ENCODE data around the gene GGT6.
"Not testable (repeated sequence)": the region's sequence is repeated elsewhere in the genome, so short reads cannot be mapped to it uniquely, and the experiment has no call there.

Gene GGT6

GRCh38 chr17:4599505-4600281, 39.3 kb upstream of the GGT6 start:
- no peaks in the 10 kb centered on the region for H3K9me3 ChIP-seq (ENCODE audit: control insufficient read depth in 1 of 2, low read length in 2 of 2)
- no peak overlapping the region for H3K4me3 ChIP-seq (ENCODE audit: low read depth in 1 of 2, low read length in 2 of 2)
- no peak overlapping the region for H3K27ac ChIP-seq (ENCODE audit: low read length)
- H3K27me3 ChIP-seq (ENCODE audit: low read depth, low read length): no peaks in the 10 kb centered on the region
- H3K36me3 ChIP-seq (ENCODE audit: control insufficient read depth in 1 of 2, insufficient read depth in 2 of 2, low read length in 2 of 2): no peaks in the 10 kb centered on the region
- H3K4me1 ChIP-seq (ENCODE audit: control insufficient read depth in 1 of 2, insufficient read depth in 2 of 2, low read length in 2 of 2): peaks cover 0 to 16% of the 10 kb centered on the region in 2 donors

GRCh38 chr17:4598776-4599504, 38.6 kb upstream of the GGT6 start:
- H3K27me3 ChIP-seq (ENCODE audit: low read depth, low read length): no peaks in the 10 kb centered on the region
- no peaks in the 10 kb centered on the region for H3K9me3 ChIP-seq (ENCODE audit: control insufficient read depth in 1 of 2, low read length in 2 of 2)
- no peaks in the 10 kb centered on the region for H3K36me3 ChIP-seq (ENCODE audit: control insufficient read depth in 1 of 2, insufficient read depth in 2 of 2, low read length in 2 of 2)
- no peak overlapping the region for H3K4me3 ChIP-seq (ENCODE audit: low read depth in 1 of 2, low read length in 2 of 2)
- no peak overlapping the region for H3K27ac ChIP-seq (ENCODE audit: low read length)
- H3K4me1 ChIP-seq (ENCODE audit: control insufficient read depth in 1 of 2, insufficient read depth in 2 of 2, low read length in 2 of 2): peaks cover 0 to 11% of the 10 kb centered on the region in 2 donors

- peaks cover 0 to 11% of the 10 kb centered on the region in 2 donors for H3K4me1 ChIP-seq (ENCODE audit: control insufficient read depth in 1 of 2, insufficient read depth in 2 of 2, low read length in 2 of 2)
- no peak overlapping the region for H3K4me3 ChIP-seq (ENCODE audit: low read depth in 1 of 2, low read length in 2 of 2)
- no peaks in the 10 kb centered on the region for H3K27me3 ChIP-seq (ENCODE audit: low read depth, low read length)
- H3K9me3 ChIP-seq (ENCODE audit: control insufficient read depth in 1 of 2, low read length in 2 of 2): no peaks in the 10 kb centered on the region
- no peak overlapping the region for H3K27ac ChIP-seq (ENCODE audit: low read length)
- no peaks in the 10 kb centered on the region for H3K36me3 ChIP-seq (ENCODE audit: control insufficient read depth in 1 of 2, insufficient read depth in 2 of 2, low read length in 2 of 2)
Measured at GRCh38 chr17:4597975-4598374, 37.6 kb upstream of the GGT6 start.

- Histone ChIP-seq H3K4me1 (ENCODE audit: control insufficient read depth in 1 of 2, insufficient read depth in 2 of 2, low read length in 2 of 2) (peaks cover 0 to 11% of the 10 kb centered on the region in 2 donors), H3K27ac (ENCODE audit: low read length) (no peak overlapping the region), H3K36me3 (ENCODE audit: control insufficient read depth in 1 of 2, insufficient read depth in 2 of 2, low read length in 2 of 2) (no peaks in the 10 kb centered on the region), H3K9me3 (ENCODE audit: control insufficient read depth in 1 of 2, low read length in 2 of 2) (no peaks in the 10 kb centered on the region), H3K27me3 (ENCODE audit: low read depth, low read length) (no peaks in the 10 kb centered on the region), H3K4me3 (ENCODE audit: low read depth in 1 of 2, low read length in 2 of 2) (no peak overlapping the region)
Measured at GRCh38 chr17:4596636-4597380, 36.4 kb upstream of the GGT6 start.

- not testable (repeated sequence) for H3K27me3 ChIP-seq (ENCODE audit: low read depth, low read length); H3K9me3 ChIP-seq (ENCODE audit: control insufficient read depth in 1 of 2, low read length in 2 of 2); H3K36me3 ChIP-seq (ENCODE audit: control insufficient read depth in 1 of 2, insufficient read depth in 2 of 2, low read length in 2 of 2); H3K4me3 ChIP-seq (ENCODE audit: low read depth in 1 of 2, low read length in 2 of 2); H3K27ac ChIP-seq (ENCODE audit: low read length)
- peaks cover 0 to 11% of the 10 kb centered on the region in 2 donors for H3K4me1 ChIP-seq (ENCODE audit: control insufficient read depth in 1 of 2, insufficient read depth in 2 of 2, low read length in 2 of 2)
Measured at GRCh38 chr17:4595685-4596342, 35.4 kb upstream of the GGT6 start.

GRCh38 chr17:4594931-4595684, 34.7 kb upstream of the GGT6 start:
- Histone ChIP-seq H3K27ac (ENCODE audit: low read length) (no peak overlapping the region), H3K4me3 (ENCODE audit: low read depth in 1 of 2, low read length in 2 of 2) (no peak overlapping the region), H3K27me3 (ENCODE audit: low read depth, low read length) (no peaks in the 10 kb centered on the region), H3K36me3 (ENCODE audit: control insufficient read depth in 1 of 2, insufficient read depth in 2 of 2, low read length in 2 of 2) (no peaks in the 10 kb centered on the region), H3K4me1 (ENCODE audit: control insufficient read depth in 1 of 2, insufficient read depth in 2 of 2, low read length in 2 of 2) (peaks cover 0 to 7% of the 10 kb centered on the region in 2 donors), H3K9me3 (ENCODE audit: control insufficient read depth in 1 of 2, low read length in 2 of 2) (no peaks in the 10 kb centered on the region)

GRCh38 chr17:4594406-4594805, 34.0 kb upstream of the GGT6 start:
- Histone ChIP-seq H3K27me3 (ENCODE audit: low read depth, low read length) (no peaks in the 10 kb centered on the region), H3K36me3 (ENCODE audit: control insufficient read depth in 1 of 2, insufficient read depth in 2 of 2, low read length in 2 of 2) (no peaks in the 10 kb centered on the region), H3K27ac (ENCODE audit: low read length) (no peak overlapping the region), H3K4me1 (ENCODE audit: control insufficient read depth in 1 of 2, insufficient read depth in 2 of 2, low read length in 2 of 2) (peaks cover 0 to under 1% of the 10 kb centered on the region in 2 donors), H3K9me3 (ENCODE audit: control insufficient read depth in 1 of 2, low read length in 2 of 2) (no peaks in the 10 kb centered on the region), H3K4me3 (ENCODE audit: low read depth in 1 of 2, low read length in 2 of 2) (no peak overlapping the region)

GRCh38 chr17:4593021-4593421, 32.6 kb upstream of the GGT6 start:
- Histone ChIP-seq H3K4me1 (ENCODE audit: control insufficient read depth in 1 of 2, insufficient read depth in 2 of 2, low read length in 2 of 2) (no peaks in the 10 kb centered on the region), H3K9me3 (ENCODE audit: control insufficient read depth in 1 of 2, low read length in 2 of 2) (no peaks in the 10 kb centered on the region), H3K27ac (ENCODE audit: low read length) (no peak overlapping the region), H3K36me3 (ENCODE audit: control insufficient read depth in 1 of 2, insufficient read depth in 2 of 2, low read length in 2 of 2) (no peaks in the 10 kb centered on the region), H3K4me3 (ENCODE audit: low read depth in 1 of 2, low read length in 2 of 2) (no peak overlapping the region), H3K27me3 (ENCODE audit: low read depth, low read length) (no peaks in the 10 kb centered on the region)

- H3K4me1 ChIP-seq (ENCODE audit: control insufficient read depth in 1 of 2, insufficient read depth in 2 of 2, low read length in 2 of 2): no peaks in the 10 kb centered on the region
- no peak overlapping the region for H3K27ac ChIP-seq (ENCODE audit: low read length)
- no peaks in the 10 kb centered on the region for H3K9me3 ChIP-seq (ENCODE audit: control insufficient read depth in 1 of 2, low read length in 2 of 2)
- no peaks in the 10 kb centered on the region for H3K27me3 ChIP-seq (ENCODE audit: low read depth, low read length)
- H3K4me3 ChIP-seq (ENCODE audit: low read depth in 1 of 2, low read length in 2 of 2): no peak overlapping the region
- H3K36me3 ChIP-seq (ENCODE audit: control insufficient read depth in 1 of 2, insufficient read depth in 2 of 2, low read length in 2 of 2): no peaks in the 10 kb centered on the region
Measured at GRCh38 chr17:4592240-4593005, 32.0 kb upstream of the GGT6 start.

- H3K4me1 ChIP-seq (ENCODE audit: control insufficient read depth in 1 of 2, insufficient read depth in 2 of 2, low read length in 2 of 2): no peaks in the 10 kb centered on the region
- no peaks in the 10 kb centered on the region for H3K36me3 ChIP-seq (ENCODE audit: control insufficient read depth in 1 of 2, insufficient read depth in 2 of 2, low read length in 2 of 2)
- H3K27ac ChIP-seq (ENCODE audit: low read length): no peak overlapping the region
- H3K9me3 ChIP-seq (ENCODE audit: control insufficient read depth in 1 of 2, low read length in 2 of 2): no peaks in the 10 kb centered on the region
- no peak overlapping the region for H3K4me3 ChIP-seq (ENCODE audit: low read depth in 1 of 2, low read length in 2 of 2)
- H3K27me3 ChIP-seq (ENCODE audit: low read depth, low read length): no peaks in the 10 kb centered on the region
Measured at GRCh38 chr17:4591529-4591928, 31.2 kb upstream of the GGT6 start.
